H9 (cell line): ENCODE data around the gene RTP2. TPM values are rescaled to one million over a fixed set of nuclear protein-coding genes. Genes with fewer than 3 reads are reported as not detected.

ENCODE experiments used
- DNase-seq: peaks from one replicate; pipeline ENCODE4 v3.0.0-alpha.2; 2017
- H2AFZ ChIP-seq: one replicate; pipeline ENCODE4 v1.6.1; 2013; ENCODE audit warnings: mild to moderate bottlenecking, low read length, control low read depth, moderate library complexity
- H2AK5ac ChIP-seq: 2 replicates; pipeline ENCODE4 v1.6.1; 2013; ENCODE audit warnings: low read length, control low read depth, mixed read lengths; ENCODE audit not compliant: insufficient read length
- H2BK120ac ChIP-seq: one replicate; pipeline ENCODE4 v1.6.1; 2013; ENCODE audit warnings: low read depth, mild to moderate bottlenecking, low read length, control low read depth, inconsistent platforms; ENCODE audit not compliant: poor library complexity, severe bottlenecking
- H2BK12ac ChIP-seq: 2 replicates; pipeline ENCODE4 v1.6.1; 2013; ENCODE audit warnings: low read length, control low read depth, mixed read lengths, low read depth; ENCODE audit not compliant: insufficient read length
- H2BK15ac ChIP-seq: 2 replicates; pipeline ENCODE4 v1.6.1; 2013; ENCODE audit warnings: low read depth, low read length, control low read depth
- H2BK20ac ChIP-seq: one replicate; pipeline ENCODE4 v1.6.1; 2013; ENCODE audit warnings: low read depth, mild to moderate bottlenecking, low read length, control low read depth, inconsistent platforms; ENCODE audit not compliant: poor library complexity, severe bottlenecking
- H2BK5ac ChIP-seq: 2 replicates; pipeline ENCODE4 v1.6.1; 2013; ENCODE audit warnings: low read length, control low read depth, mixed read lengths; ENCODE audit not compliant: insufficient read length
- H3K14ac ChIP-seq: 2 replicates; pipeline ENCODE4 v1.6.1; 2013; ENCODE audit warnings: low read length, control low read depth; ENCODE audit not compliant: insufficient read depth
- H3K18ac ChIP-seq: 2 replicates; pipeline ENCODE4 v1.6.1; 2013; ENCODE audit warnings: low read depth, mild to moderate bottlenecking, mixed read lengths, low read length, control low read depth; ENCODE audit not compliant: insufficient read length
- H3K23ac ChIP-seq: 2 replicates; pipeline ENCODE4 v1.6.1; 2013; ENCODE audit warnings: low read length, control low read depth, mixed read lengths, low read depth; ENCODE audit not compliant: insufficient read length
- H3K23me2 ChIP-seq: 2 replicates; pipeline ENCODE4 v1.6.1; 2013; ENCODE audit warnings: low read depth, mild to moderate bottlenecking, mixed read lengths, low read length, control low read depth; ENCODE audit not compliant: insufficient read length, poor library complexity, severe bottlenecking
- H3K27ac ChIP-seq: 2 replicates; pipeline ENCODE4 v1.5.1; 2013; ENCODE audit warnings: low read length, control low read depth, mixed read lengths, low read depth; ENCODE audit not compliant: insufficient read length
- H3K27me3 ChIP-seq: 2 replicates; pipeline ENCODE4 v1.6.1; 2013; ENCODE audit warnings: low read length, control low read depth, inconsistent platforms; ENCODE audit not compliant: insufficient read depth
- H3K4ac ChIP-seq: 2 replicates; pipeline ENCODE4 v1.6.1; 2013; ENCODE audit warnings: low read depth, mild to moderate bottlenecking, control low read depth, inconsistent platforms, low read length, moderate library complexity
- H3K4me1 ChIP-seq: 2 replicates; pipeline ENCODE4 v1.6.1; 2013; ENCODE audit warnings: low read length, control low read depth, inconsistent platforms; ENCODE audit not compliant: insufficient read depth
- H3K4me2 ChIP-seq: 2 replicates; pipeline ENCODE4 v1.6.1; 2013; ENCODE audit warnings: low read length, control low read depth, mixed read lengths; ENCODE audit not compliant: insufficient read length, insufficient read depth
- H3K56ac ChIP-seq: 2 replicates; pipeline ENCODE4 v1.6.1; 2013; ENCODE audit warnings: low read depth, mild to moderate bottlenecking, mixed read lengths, low read length, control low read depth; ENCODE audit not compliant: insufficient read length
- H3K79me1 ChIP-seq: 2 replicates; pipeline ENCODE4 v1.6.1; 2013; ENCODE audit warnings: low read depth, mild to moderate bottlenecking, moderate library complexity, low read length, control low read depth, inconsistent platforms; ENCODE audit not compliant: insufficient read depth, poor library complexity, severe bottlenecking
- H3K79me2 ChIP-seq: 2 replicates; pipeline ENCODE4 v1.6.1; 2013; ENCODE audit warnings: low read length, control low read depth, inconsistent platforms; ENCODE audit not compliant: insufficient read depth
- H3K9ac ChIP-seq: 2 replicates; pipeline ENCODE4 v1.6.1; 2013; ENCODE audit warnings: low read length, control low read depth, mixed read lengths; ENCODE audit not compliant: insufficient read length; ENCODE audit errors: extremely low read depth
- H3K9me3 ChIP-seq: one replicate; pipeline ENCODE4 v1.6.1; 2013; ENCODE audit warnings: low read depth, low read length, inconsistent platforms; ENCODE audit not compliant: control insufficient read depth
- H3T11ph ChIP-seq: one replicate; pipeline ENCODE4 v1.6.1; 2013; ENCODE audit warnings: mild to moderate bottlenecking, low read length, control low read depth, inconsistent platforms
- H4K20me1 ChIP-seq: one replicate; pipeline ENCODE4 v1.6.1; 2013; ENCODE audit not compliant: control insufficient read depth, insufficient read length, insufficient read depth
- H4K5ac ChIP-seq: 2 replicates; pipeline ENCODE4 v1.6.1; 2013; ENCODE audit warnings: low read depth, mild to moderate bottlenecking, mixed read lengths, low read length, control low read depth; ENCODE audit not compliant: insufficient read length
- H4K8ac ChIP-seq: replicated peaks from 2 replicates; pipeline ENCODE4 v1.6.1; 2013; ENCODE audit warnings: low read length, control low read depth, mixed read lengths, low read depth; ENCODE audit not compliant: insufficient read length
- H4K91ac ChIP-seq: 2 replicates; pipeline ENCODE4 v1.6.1; 2013; ENCODE audit warnings: low read depth, mild to moderate bottlenecking, moderate library complexity, mixed read lengths, low read length, control low read depth; ENCODE audit not compliant: insufficient read length
- H3K27ac Mint-ChIP-seq, 3 experiments: 2 replicates in 2 of 3; 3 replicates in 1 of 3; pipeline ENCODE4 v1.8.0; 2020 to 2021; ENCODE audit warnings: mixed read lengths in 3 of 3, mild to moderate bottlenecking in 1 of 3, moderate library complexity in 1 of 3
- H3K27me3 Mint-ChIP-seq: 2 replicates; pipeline ENCODE4 v1.8.0; 2021; ENCODE audit warnings: low read depth, mild to moderate bottlenecking, moderate library complexity, mixed read lengths
- H3K36me3 Mint-ChIP-seq, 3 experiments: 2 replicates in 2 of 3; 3 replicates in 1 of 3; pipeline ENCODE4 v1.8.0; 2020 to 2021; ENCODE audit warnings: low read depth in 3 of 3, mixed read lengths in 3 of 3; ENCODE audit not compliant: insufficient read depth in 1 of 3
- H3K4me1 Mint-ChIP-seq, 2 experiments: 2 replicates each; pipeline ENCODE4 v1.8.0; 2020; ENCODE audit warnings: mixed read lengths in 2 of 2
- H3K4me3 Mint-ChIP-seq, 2 experiments: 2 replicates in 1 of 2; 3 replicates in 1 of 2; pipeline ENCODE4 v1.8.0; 2020 to 2021; ENCODE audit warnings: mild to moderate bottlenecking in 2 of 2, mixed read lengths in 2 of 2, moderate library complexity in 1 of 2
- H3K9me3 Mint-ChIP-seq, 2 experiments: 2 replicates in 1 of 2; 3 replicates in 1 of 2; pipeline ENCODE4 v1.8.0; 2020; ENCODE audit warnings: mild to moderate bottlenecking in 2 of 2, mixed read lengths in 2 of 2, moderate library complexity in 1 of 2
- WGBS: extraction: QIAGEN DNeasy Blood & Tissue Kit; methylation state at CpG from one replicate; pipeline ENCODE4 v1.1.7; 2013; ENCODE audit warnings: missing lambda C conversion rate, low lambda C conversion rate, mixed read lengths; ENCODE audit not compliant: insufficient read length; ENCODE audit errors: extremely low coverage; 5-methylcytosine and 5-hydroxymethylcytosine counted together
- total RNA-seq: library from RNA; stranded (reverse); gene quantifications from 2 replicates; pipeline ENCODE4 v1.2.1, GENCODE V29; 2021
- TF ChIP-seq, protein P1 (sequence below): fragments of 200-600 bp; sonication (generic); conservative IDR thresholded peaks from 3 replicates; pipeline ENCODE4 v1.8.0; 2021; ENCODE audit warnings: antibody characterized with exemption, mild to moderate bottlenecking

Gene RTP2
- total RNA-seq, 1 experiment from 2014 or later = not detected

DNA sequence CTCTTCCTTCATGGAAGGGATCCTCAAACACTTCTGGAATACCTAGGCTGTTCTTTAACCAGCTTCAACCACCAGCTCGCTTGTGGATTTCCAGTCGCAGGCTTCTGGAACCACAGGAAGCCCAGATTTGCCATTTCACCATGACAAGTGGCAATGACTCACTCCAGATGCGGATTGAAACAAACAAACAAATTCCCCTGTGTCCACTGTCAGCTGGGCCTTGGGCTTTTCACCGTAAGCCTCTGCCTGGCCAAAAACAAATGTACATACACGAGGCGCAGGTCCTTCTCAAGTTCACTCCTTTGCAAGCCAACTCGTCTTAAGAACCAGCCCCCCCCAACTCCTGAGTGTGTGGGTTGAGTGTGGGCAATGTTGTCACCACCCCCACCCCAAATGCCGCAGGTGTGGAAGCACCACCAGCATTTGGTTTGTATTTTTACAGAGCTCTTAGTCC, 34.1 kb upstream of the RTP2 start:
- Histone ChIP-seq H4K91ac (no peak overlapping the region), H3K79me2 (0 out of 2 replicates have a peak, but pooled peaks cover 1% of the 10 kb centered on the region), H2AK5ac (no peak overlapping the region), H4K5ac (no peak overlapping the region), H4K20me1 (no peaks in the 10 kb centered on the region), H3K14ac (no peak overlapping the region; the same call in 1 of the 2 replicates), H3K9ac (no peak overlapping the region), H3K4ac (no peak overlapping the region), H2BK15ac (no peak overlapping the region), H3K27me3 (peaks cover 2% of the 10 kb centered on the region; the same call in 1 of the 2 replicates), H3T11ph (no peak overlapping the region), H3K27ac (no peak overlapping the region), H2AFZ (no peak overlapping the region), H3K79me1 (no peaks in the 10 kb centered on the region), H3K18ac (no peak overlapping the region), H3K23me2 (peaks cover 33% of the 10 kb centered on the region), H2BK20ac (no peak overlapping the region), H3K56ac (no peak overlapping the region), H2BK120ac (no peak overlapping the region), H3K23ac (no peak overlapping the region), H2BK5ac (no peak overlapping the region), H4K8ac (no peak overlapping the region), H3K4me1 (peaks cover 10% of the 10 kb centered on the region; the same call in 1 of the 2 replicates), H2BK12ac (no peak overlapping the region), H3K4me2 (peak overlapping the region; percentile 98), H3K9me3 (no peaks in the 10 kb centered on the region)
- WGBS = no CpG with 5 or more reads among the region's 8 CpGs
- Mint-ChIP-seq H3K27me3 (peaks cover 22% of the 10 kb centered on the region), H3K4me1 (peaks cover 31 to 37% of the 10 kb centered on the region in 2 experiments), H3K9me3 (no peaks in the 10 kb centered on the region), H3K27ac (no peak overlapping the region), H3K4me3 (peak overlapping the region; percentile 85 to 92; a peak in 3 of 5 replicates), H3K36me3 (peaks cover 0 to 9% (median 8%) of the 10 kb centered on the region in 3 experiments; a peak in 5 of 7 replicates)
- DNase-seq = no peak
- TF ChIP-seq, protein P1, sequence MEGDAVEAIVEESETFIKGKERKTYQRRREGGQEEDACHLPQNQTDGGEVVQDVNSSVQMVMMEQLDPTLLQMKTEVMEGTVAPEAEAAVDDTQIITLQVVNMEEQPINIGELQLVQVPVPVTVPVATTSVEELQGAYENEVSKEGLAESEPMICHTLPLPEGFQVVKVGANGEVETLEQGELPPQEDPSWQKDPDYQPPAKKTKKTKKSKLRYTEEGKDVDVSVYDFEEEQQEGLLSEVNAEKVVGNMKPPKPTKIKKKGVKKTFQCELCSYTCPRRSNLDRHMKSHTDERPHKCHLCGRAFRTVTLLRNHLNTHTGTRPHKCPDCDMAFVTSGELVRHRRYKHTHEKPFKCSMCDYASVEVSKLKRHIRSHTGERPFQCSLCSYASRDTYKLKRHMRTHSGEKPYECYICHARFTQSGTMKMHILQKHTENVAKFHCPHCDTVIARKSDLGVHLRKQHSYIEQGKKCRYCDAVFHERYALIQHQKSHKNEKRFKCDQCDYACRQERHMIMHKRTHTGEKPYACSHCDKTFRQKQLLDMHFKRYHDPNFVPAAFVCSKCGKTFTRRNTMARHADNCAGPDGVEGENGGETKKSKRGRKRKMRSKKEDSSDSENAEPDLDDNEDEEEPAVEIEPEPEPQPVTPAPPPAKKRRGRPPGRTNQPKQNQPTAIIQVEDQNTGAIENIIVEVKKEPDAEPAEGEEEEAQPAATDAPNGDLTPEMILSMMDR = no peak
